Sigmoid colon (tissue), 4 donors: ENCODE data around the gene AUTS2.

Experiments used
- CTCF ChIP-seq, 4 experiments: fragments of 450-650 bp in 3 of 4; fragments of 200-600 bp in 1 of 4; IDR thresholded peaks; one replicate each; pipeline ENCODE4 v1.5.1; 2016 to 2019; ENCODE audit warnings: antibody characterized with exemption in 4 of 4, mild to moderate bottlenecking in 3 of 4, moderate library complexity in 2 of 4
- POLR2AphosphoS5 ChIP-seq, 4 donors: sonication (generic); formaldehyde crosslinking; IDR thresholded peaks; one replicate each; pipeline ENCODE4 v1.6.1; 2017; ENCODE audit warnings: antibody characterized with exemption in 4 of 4

- no peak for TF ChIP-seq CTCF (IDR thresholded peaks at IDR 0.05)
- TF ChIP-seq POLR2AphosphoS5 (IDR thresholded peaks at IDR 0.05): no peak
Measured at GRCh38 chr7:70268179-70268578, 669.9 kb downstream of the AUTS2 start.
